Endothelial cell of umbilical vein (primary cell): ENCODE measurements around the gene UROD. TPM values are rescaled to one million over a fixed set of nuclear protein-coding genes. Genes with fewer than 3 reads are reported as not detected.
"Not testable (repeated sequence)": the region's sequence is repeated elsewhere in the genome, so short reads cannot be mapped to it uniquely, and the experiment has no call there.

Experiments
- BruUV-seq: library from RNA; stranded (reverse); fragments of 400-500 nt; replicated peaks from 2 replicates; lab custom pipeline; 2021; lab: Mats Ljungman, UMichigan
- CTCF ChIA-PET: fragments of 300-600, 350-600 bp; sonication (Branson Sonifier 250); formaldehyde crosslinking; loops from one replicate; lab custom pipeline; 2021; ENCODE audit warnings: antibody characterized with exemption, inconsistent platforms; lab: Charles Lee
- POLR2A ChIA-PET: fragments of 300-600, 350-600 bp; sonication (Branson Sonifier 250); formaldehyde crosslinking; loops from one replicate; lab custom pipeline; 2021; ENCODE audit warnings: antibody characterized with exemption, inconsistent platforms; lab: Charles Lee
- DNase-seq: peaks from one replicate; pipeline ENCODE4 v3.0.0-alpha.2; 2011; ENCODE audit warnings: low read depth, low spot score
- FAIRE-seq: peaks from 2 replicates; lab custom pipeline; 2011; peaks lifted over from hg19 to GRCh38; lab: Jason Lieb, UNC
- H2AFZ ChIP-seq: 2 replicates; pipeline ENCODE4 v1.6.0; 2012; ENCODE audit warnings: low read depth, low read length, control low read depth, inconsistent platforms
- H3K27ac ChIP-seq: 2 replicates; pipeline ENCODE4 v1.5.1; 2011; ENCODE audit warnings: low read depth, mild to moderate bottlenecking, control low read depth, low read length, moderate library complexity; ENCODE audit not compliant: insufficient read depth
- H3K27me3 ChIP-seq, 2 experiments: 2 replicates each; pipeline versions ENCODE4 v1.6.0 to v1.6.1; 2011; ENCODE audit warnings: low read length in 2 of 2, mixed read lengths in 1 of 2; ENCODE audit not compliant: control insufficient read depth in 2 of 2, insufficient read depth in 2 of 2
- H3K36me3 ChIP-seq, 2 experiments: 2 replicates in 1 of 2; 3 replicates in 1 of 2; pipeline ENCODE4 v1.5.1; 2011; ENCODE audit warnings: low read length in 2 of 2, mild to moderate bottlenecking in 1 of 2, moderate library complexity in 1 of 2; ENCODE audit not compliant: control insufficient read depth in 2 of 2, insufficient read depth in 2 of 2; ENCODE audit errors: extremely low read depth in 1 of 2
- H3K4me1 ChIP-seq: 3 replicates; pipeline ENCODE4 v1.5.1; 2011; ENCODE audit warnings: mild to moderate bottlenecking, low read length; ENCODE audit not compliant: control insufficient read depth, insufficient read depth; ENCODE audit errors: extremely low read depth
- H3K4me2 ChIP-seq: 2 replicates; pipeline ENCODE4 v1.6.1; 2011; ENCODE audit warnings: low read length, control low read depth, mixed read lengths; ENCODE audit not compliant: insufficient read depth
- H3K4me3 ChIP-seq, 3 experiments: fragments of 200-600 bp in 1 of 3; sonication (generic), shearing (Covaris generic) in 1 of 3; replicated peaks in 1 of 3; 2 replicates each; pipeline ENCODE4 v1.5.1; 2011 to 2016; ENCODE audit warnings: control low read depth in 3 of 3, low read length in 3 of 3, mild to moderate bottlenecking in 2 of 3, inconsistent platforms in 1 of 3, low read depth in 1 of 3, moderate library complexity in 1 of 3; ENCODE audit not compliant: insufficient read depth in 1 of 3
- H3K79me2 ChIP-seq: 2 replicates; pipeline ENCODE4 v1.6.0; 2012; ENCODE audit warnings: low read length, inconsistent platforms; ENCODE audit not compliant: control insufficient read depth, insufficient read depth
- H3K9ac ChIP-seq: replicated peaks from 2 replicates; pipeline ENCODE3; 2011; ENCODE audit warnings: low read length, control low read depth; ENCODE audit not compliant: insufficient read depth; ENCODE audit errors: extremely low read depth
- H3K9me1 ChIP-seq: replicated peaks from 3 replicates; pipeline ENCODE4 v1.6.0; 2011; ENCODE audit warnings: mild to moderate bottlenecking, low read length; ENCODE audit not compliant: control insufficient read depth, insufficient read depth; ENCODE audit errors: extremely low read depth
- H3K9me3 ChIP-seq: replicated peaks from 2 replicates; pipeline ENCODE4 v1.5.1; 2012; ENCODE audit warnings: low read length, inconsistent platforms; ENCODE audit not compliant: control insufficient read depth, insufficient read depth
- H4K20me1 ChIP-seq: replicated peaks from 2 replicates; pipeline ENCODE3; 2011; ENCODE audit warnings: mild to moderate bottlenecking, low read length; ENCODE audit not compliant: control insufficient read depth, insufficient read depth; ENCODE audit errors: extremely low read depth
- CTCF ChIP-seq, 2 donors: IDR thresholded peaks; 1 replicate in 1 of 2; 2 replicates in 1 of 2; pipeline ENCODE4 v1.5.1; 2011; ENCODE audit warnings: low read length in 2 of 2, mild to moderate bottlenecking in 2 of 2, moderate library complexity in 2 of 2, control low read depth in 1 of 2, inconsistent platforms in 1 of 2, low read depth in 1 of 2; ENCODE audit not compliant: insufficient read depth in 1 of 2; ENCODE audit errors: extremely low read depth in 1 of 2
- EZH2 ChIP-seq: IDR thresholded peaks from 2 replicates; pipeline ENCODE4 v1.6.1; 2012; ENCODE audit warnings: borderline replicate concordance, low read depth, mild to moderate bottlenecking, moderate library complexity, low read length, inconsistent platforms; ENCODE audit not compliant: severe bottlenecking
- POLR2AphosphoS5 ChIP-seq: IDR thresholded peaks from 2 replicates; pipeline ENCODE4 v1.6.1; 2012; ENCODE audit warnings: low read depth, mild to moderate bottlenecking, control low read depth, low read length, moderate library complexity; ENCODE audit not compliant: insufficient read depth
- dilution Hi-C: fragments of 300-500 bp; cut with MboI; formaldehyde crosslinking; loops from one replicate; pipeline ENCODE4 v1.15.0; 2019; ENCODE audit warnings: low sequenced_read_pairs; ENCODE audit not compliant: extremely low pct_ligation_motif_present
- intact Hi-C: fragments of 100-400 bp; cut with micrococcal nuclease; formaldehyde crosslinking; loops from one replicate; pipeline ENCODE4 v1.10.0; 2022
- polyA plus RNA-seq, 4 experiments: library from polyadenylated mRNA; depleted of rRNA in 3 of 4; stranded (reverse) in 3 of 4; unstranded in 1 of 4; fragments of >200 nt; gene quantifications; 2 replicates each; pipeline versions ENCODE4 v1.2.1 to v1.2.3, GENCODE V29; 2011 to 2012; ENCODE audit warnings: missing spikeins in 1 of 4
- total RNA-seq: library from RNA; stranded (reverse); gene quantifications from 2 replicates; pipeline ENCODE4 v1.2.3, GENCODE V29; 2021

UROD gene
- total and polyA plus RNA-seq, 2 donors (not counting 3 experiments of a cell fraction or from before 2014, with no cell fraction given) = 192 to 636 TPM

DNA sequence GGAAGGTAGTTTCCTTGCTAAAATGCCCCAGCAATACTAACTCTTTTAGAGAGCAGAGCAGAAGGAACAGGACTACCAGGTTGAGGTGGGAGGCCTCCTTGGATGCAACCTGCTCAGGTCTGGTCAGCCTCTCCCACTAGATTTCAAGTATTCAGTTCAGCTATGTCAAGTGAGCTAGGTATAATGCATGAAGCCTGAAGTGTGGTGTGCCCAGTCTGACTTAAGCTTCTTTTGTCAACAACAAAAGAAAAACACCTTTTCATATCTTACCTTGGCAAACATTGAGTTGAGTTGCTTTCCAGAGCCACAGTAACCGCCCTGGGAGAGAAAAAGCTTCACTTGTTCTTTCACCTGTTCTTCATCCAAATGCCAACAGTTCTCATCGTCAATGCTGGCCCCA is 47.8 kb downstream of the UROD start:
- Histone ChIP-seq H3K9ac (no peak overlapping the region), H3K79me2 (no peaks in the 10 kb centered on the region), H2AFZ (no peak overlapping the region), H4K20me1 (no peaks in the 10 kb centered on the region), H3K9me3 (no peaks in the 10 kb centered on the region), H3K36me3 (no peaks in the 10 kb centered on the region), H3K4me3 (no peak overlapping the region), H3K9me1 (no peaks in the 10 kb centered on the region), H3K4me1 (no peaks in the 10 kb centered on the region), H3K4me2 (no peak overlapping the region), H3K27me3 (no peaks in the 10 kb centered on the region), H3K27ac (no peak overlapping the region)
- intact Hi-C loops = no loop called here
- BruUV-seq = no TSS peak
- FAIRE-seq (no peak), DNase-seq (no peak)
- POLR2A ChIA-PET = no interaction called here
- no peak for TF ChIP-seq POLR2AphosphoS5
- no peak for TF ChIP-seq CTCF (IDR thresholded peaks at IDR 0.05; ENCODE audit: extremely low read depth in 1 of 2, insufficient read depth in 1 of 2, low read depth in 1 of 2, low read length in 2 of 2)
- no peak for TF ChIP-seq EZH2
- dilution Hi-C loops = no loop called here
- CTCF ChIA-PET = no interaction called here

- H3K27ac ChIP-seq, intact Hi-C loops, H3K4me3 ChIP-seq, H3K79me2 ChIP-seq, H3K9me1 ChIP-seq, dilution Hi-C loops, FAIRE-seq, H3K27me3 ChIP-seq, H2AFZ ChIP-seq, CTCF ChIA-PET, H3K4me1 ChIP-seq, BruUV-seq, H3K36me3 ChIP-seq, DNase-seq, H3K9me3 ChIP-seq, H3K9ac ChIP-seq, H4K20me1 ChIP-seq, H3K4me2 ChIP-seq, POLR2A ChIA-PET: not testable (repeated sequence)
These were observed 50.4 kb downstream of the UROD start for GRCh38 chr1:45062463-45062862.
